HG02610 (cell line): ENCODE data around the gene OPRL1.
"Not testable (repeated sequence)": the region's sequence is repeated elsewhere in the genome, so short reads cannot be mapped to it uniquely, and the experiment has no call there.

ENCODE experiments used
- ATAC-seq: cut with Tn5 transposase; IDR thresholded peaks from one replicate; pipeline ENCODE4 v1.9.1; 2021; ENCODE audit warnings: mild to moderate bottlenecking, moderate library complexity; ENCODE audit not compliant: unreplicated experiment

OPRL1 gene

DNA sequence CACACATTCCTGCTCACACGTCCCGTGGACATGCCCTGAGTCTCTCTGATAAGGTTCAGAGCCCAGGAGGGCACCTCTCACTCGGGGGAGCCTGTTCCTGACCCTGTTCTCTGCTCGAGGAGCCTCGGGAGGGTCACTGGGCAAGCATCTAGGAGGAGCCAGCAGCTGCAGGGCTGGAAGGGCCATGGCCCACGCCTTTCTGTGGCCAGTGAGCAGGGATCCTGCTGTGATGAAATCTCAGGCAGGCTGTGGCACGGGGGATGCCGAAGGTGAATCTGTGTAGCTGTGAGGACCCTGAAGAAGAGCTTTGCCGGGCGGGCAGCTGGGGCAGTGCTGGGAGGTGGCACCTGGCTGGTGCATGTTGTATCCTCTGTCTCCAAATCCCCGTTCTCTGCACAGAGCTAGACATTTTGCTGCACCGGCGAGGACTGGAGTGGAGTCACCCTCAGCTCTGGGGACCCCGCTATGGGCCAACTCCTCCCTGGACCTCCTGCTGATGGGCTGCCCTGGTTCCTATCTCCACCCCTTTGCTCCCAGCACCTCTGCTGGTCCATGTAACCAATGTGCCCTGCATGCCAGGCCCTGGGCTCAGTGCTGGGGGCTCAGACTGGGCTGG lies 34.6 kb downstream of the OPRL1 start:
- ATAC-seq, result no peak

DNA sequence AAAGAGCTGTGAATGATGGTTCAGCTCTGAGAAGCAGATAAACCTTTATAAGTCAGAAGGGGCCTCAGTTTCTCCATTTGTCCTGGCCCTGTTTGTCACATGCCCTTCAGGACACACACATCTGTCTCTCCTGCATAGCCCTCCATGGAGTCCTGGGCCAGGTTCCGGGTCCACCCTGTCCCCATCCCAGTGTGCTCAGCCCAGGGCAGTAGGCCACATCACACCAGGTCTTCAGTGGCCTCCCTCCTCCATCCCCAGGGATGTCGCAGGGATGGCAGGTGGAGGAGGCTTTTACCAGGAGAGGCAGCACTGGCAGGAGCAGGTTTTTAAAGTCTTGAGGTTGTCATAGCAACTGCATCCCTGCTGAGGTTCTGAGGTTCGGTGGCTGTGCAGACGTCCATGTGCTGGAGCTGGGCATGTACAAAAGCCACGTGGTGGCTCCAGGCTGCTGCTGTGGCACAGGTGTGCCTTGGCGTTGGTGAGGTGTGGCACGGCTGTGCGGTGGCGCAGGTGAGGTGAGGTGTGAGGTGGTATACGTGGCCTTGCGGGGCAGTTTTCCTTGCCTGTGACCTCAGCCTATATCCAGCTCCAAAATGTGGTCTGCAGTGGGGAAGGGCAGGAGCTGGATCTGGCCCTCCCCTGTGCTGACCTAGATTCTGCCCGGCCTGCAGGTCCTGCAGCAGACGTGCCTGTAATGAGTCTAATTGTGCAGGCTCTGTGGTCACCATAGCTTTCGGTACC lies 35.5 kb downstream of the OPRL1 start:
- ATAC-seq, result no peak

GRCh38 chr20:64116016-64116415 lies 36.1 kb downstream of the OPRL1 start:
- no peak for ATAC-seq

DNA sequence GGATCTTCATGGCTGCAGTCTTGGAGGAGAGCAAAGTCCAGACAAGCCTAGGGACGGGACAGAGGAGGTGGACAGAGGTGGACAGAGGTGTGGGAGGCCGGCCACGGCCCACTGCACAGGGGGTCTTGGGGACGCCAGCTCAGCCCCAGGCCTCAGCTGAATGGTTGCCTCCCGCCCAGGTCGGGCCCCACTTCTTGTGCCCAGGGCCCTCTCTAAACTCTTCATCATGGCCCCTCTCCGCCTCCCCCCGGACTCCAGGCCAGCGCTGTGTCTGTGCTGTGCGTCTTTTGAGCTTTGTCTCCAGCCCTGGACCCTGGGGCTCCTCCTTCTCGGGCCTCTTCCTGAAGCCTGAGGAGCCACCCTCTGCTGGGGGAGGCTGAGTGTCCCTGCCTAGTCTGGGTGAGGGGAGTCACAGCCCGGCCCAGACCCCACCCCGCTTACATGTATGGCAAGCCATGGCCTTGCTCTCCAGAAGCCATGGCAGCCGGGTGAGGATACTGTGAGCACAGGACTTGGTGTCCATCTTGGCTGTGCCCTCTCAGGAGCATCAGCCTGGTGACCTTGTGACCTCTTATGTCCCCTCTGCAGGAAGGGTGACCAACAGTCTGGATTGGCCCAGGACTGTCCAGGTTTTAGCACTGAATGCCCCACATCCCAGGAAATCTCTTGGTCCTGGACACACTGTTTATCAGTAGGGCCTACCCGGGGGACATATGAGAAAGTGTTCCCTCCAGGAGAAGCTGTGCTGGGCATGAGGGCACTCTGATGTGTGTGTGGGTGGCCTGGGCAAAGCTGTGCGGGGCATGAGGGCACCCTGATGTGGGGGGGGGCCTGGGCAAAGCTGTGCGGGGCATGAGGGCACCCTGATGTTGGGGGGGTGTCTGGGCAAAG lies 36.9 kb downstream of the OPRL1 start:
- no peak for ATAC-seq

DNA sequence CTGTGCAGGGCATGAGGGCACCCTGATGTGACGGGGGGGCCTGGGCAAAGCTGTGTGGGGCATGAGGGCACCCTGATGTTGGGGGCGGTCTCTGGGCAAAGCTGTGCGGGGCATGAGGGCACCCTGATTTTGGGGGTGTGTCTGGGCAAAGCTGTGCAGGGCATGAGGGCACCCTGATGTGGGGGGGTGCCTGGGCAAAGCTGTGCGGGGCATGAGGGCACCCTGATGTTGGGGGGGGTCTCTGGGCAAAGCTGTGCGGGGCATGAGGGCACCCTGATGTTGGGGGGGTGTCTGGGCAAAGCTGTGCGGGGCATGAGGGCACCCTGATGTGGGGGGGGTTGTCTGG lies 37.5 kb downstream of the OPRL1 start:
- not testable (repeated sequence) for ATAC-seq

GRCh38 chr20:64119301-64119680 lies 39.4 kb downstream of the OPRL1 start:
- no peak for ATAC-seq

DNA sequence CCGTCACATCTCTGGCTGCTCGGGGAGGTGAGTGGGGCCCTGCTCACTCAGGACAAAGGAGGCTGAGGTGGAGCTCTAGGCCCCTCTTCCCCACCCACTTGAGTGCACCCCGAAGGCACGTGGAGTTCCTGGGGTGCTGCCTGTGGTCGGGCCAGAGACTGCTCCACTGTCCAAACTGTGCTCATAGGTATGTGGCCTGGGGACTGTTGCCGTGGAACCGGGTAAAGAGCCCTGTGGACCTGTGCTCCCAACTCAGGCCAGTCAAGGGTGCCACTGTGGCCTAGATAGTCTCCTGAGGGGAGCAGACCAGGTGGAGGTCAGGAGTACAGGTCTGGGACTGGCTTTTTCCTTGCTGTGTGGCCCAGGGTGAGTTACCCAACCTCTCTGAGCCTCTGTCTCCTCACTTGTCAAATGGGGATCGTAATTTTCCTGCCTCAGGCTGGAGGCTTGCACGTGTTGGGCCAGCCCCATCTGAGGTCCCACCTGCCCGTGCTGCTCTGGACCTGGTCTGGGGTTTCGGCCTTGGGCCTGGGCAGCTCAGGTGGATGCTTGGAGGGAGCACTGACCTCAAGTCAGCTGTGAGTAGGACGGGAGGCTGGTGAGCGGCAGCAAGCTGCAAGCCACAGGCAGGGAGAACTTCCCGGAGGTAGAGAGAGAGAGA lies 39.9 kb downstream of the OPRL1 start:
- no peak for ATAC-seq

DNA sequence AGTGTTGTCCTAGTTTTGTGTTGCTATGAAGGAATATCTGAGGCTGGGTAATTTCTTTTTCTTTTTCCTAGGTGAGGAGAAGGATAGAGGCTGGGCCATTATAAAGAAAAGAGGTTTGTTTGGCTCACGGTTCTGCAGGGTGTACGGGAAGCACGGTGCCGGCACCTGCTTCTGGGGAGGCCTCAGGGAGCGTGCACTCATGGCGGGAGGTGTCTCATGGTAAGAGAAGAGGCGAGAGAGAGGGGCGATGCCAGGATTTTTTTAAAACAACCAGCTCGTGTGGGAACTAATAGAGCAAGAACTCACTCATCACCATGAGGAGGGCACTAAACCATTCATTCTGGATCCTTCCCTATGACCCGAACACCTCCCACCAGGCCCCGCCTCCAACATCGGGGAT lies 41.7 kb downstream of the OPRL1 start:
- no peak for ATAC-seq

DNA sequence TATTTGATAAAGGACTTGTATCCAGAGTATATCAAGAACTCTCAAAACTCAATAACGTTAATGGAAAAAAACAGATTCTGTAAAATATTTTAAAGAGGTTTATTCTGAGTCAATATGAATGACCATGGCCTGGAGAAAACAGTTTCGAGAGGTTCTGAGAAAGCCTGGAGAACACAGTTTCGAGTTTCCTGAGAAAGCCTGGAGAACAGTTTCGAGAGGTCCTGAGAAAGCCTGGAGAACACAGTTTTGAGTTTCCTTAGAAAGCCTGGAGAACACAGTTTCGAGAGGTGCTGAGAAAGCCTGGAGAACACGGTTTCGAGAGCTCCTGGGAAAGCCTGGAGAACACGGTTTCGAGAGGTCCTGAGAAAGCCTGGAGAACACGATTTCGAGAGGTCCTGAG lies 43.0 kb downstream of the OPRL1 start:
- not testable (repeated sequence) for ATAC-seq

DNA sequence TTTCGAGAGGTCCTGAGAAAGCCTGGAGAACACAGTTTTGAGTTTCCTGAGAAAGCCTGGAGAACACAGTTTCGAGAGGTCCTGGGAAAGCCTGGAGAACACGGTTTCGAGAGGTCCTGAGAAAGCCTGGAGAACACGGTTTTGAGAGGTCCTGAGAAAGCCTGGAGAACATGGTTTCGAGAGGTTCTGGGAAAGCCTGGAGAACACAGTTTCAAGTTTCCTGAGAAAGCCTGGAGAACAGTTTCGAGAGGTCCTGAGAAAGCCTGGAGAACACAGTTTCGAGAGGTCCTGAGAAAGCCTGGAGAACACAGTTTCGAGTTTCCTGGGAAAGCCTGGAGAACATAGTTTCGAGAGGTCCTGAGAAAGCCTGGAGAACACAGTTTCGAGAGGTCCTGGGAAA lies 43.6 kb downstream of the OPRL1 start:
- not testable (repeated sequence) for ATAC-seq

DNA sequence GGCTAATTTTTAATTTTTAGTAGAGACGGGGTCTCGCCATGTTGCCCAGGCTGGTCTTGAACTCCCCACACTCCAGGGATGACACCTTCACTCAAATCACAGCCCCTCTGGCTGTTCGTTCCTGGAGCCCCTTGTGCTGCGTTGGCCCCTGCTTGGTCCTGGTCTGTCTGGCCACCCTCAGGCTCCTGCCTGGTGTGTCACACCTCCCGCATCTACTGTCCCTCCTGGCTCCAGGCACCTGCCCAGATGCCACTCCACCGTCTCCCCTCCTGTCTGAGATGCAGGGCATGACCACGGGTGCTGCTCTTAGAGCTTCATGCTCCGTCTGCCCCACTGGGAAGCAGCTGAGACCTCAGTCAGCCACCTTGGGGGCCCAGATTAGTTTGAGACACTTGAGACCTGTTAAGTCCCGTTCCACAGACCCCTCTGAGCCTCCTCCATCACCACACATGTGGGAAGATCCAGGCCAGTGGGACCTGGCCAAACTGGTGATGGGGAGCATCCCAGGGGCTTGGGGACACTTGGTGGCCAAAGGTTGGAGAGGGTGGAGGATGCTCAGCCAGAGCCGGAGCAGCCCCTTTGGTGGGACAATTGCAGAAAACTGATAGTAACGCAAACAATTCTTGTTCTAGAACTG lies 49.4 kb downstream of the OPRL1 start:
- ATAC-seq, result no peak

GRCh38 chr20:64130271-64130670 lies 50.4 kb downstream of the OPRL1 start:
- ATAC-seq, result no peak

GRCh38 chr20:64130876-64131275 lies 51.0 kb downstream of the OPRL1 start:
- ATAC-seq, result no peak

GRCh38 chr20:64131406-64131805 lies 51.5 kb downstream of the OPRL1 start:
- ATAC-seq, result no peak

DNA sequence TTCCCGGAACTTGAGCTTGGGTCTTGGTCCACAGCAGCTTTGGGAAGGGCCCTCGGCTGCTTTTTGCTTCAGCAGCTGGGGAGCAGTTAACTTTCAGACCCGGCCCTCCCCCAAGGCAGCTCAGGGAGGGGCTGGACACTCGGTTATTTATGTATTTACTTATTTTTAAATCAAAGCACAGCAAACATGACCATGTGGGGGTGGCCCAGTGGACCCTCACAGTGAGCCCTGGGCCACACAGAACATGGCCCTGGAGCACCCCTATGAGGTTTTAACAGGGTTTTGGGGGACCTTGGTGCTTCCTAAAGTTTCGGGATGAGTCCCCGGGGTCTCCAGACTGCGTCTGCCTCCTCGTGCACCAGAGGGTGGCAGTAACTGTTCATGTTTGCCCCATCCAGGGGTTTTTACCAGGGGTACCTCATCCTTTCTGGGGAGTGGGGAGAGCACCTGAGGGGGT lies 54.1 kb downstream of the OPRL1 start:
- ATAC-seq, result no peak

- ATAC-seq, result not testable (repeated sequence)
These were observed 54.9 kb downstream of the OPRL1 start for GRCh38 chr20:64134744-64135143.

DNA sequence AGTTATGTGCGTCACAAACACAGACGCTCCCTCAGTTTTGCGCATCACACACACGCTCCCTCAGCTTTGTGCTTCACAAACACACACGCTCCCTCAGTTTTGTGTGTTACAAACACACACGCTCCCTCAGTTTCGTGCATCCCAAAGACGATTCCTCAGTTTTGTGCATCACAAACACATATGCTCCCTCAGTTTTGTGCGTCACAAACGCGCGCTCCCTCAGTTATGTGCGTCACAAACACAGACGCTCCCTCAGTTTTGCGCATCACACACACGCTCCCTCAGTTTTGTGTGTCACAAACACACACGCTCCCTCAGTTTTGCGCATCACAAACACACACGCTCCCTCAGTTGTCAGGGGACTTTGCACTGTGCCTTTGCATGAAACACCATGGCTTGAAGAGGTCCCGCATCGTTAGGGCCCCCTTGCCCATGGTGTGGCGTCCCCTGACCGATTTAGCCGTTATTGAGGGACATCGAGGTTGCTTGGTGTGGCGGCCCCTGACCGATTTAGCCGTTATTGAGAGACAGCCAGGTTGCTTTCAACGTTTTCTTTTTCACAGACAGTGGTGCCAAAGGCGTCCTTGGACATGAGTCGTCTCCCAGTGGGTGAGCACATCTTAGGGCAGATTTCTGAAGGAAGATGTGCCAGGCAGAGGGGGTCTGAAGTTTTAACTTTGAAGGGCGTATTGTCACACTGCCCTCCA lies 56.3 kb downstream of the OPRL1 start:
- ATAC-seq, result no peak

DNA sequence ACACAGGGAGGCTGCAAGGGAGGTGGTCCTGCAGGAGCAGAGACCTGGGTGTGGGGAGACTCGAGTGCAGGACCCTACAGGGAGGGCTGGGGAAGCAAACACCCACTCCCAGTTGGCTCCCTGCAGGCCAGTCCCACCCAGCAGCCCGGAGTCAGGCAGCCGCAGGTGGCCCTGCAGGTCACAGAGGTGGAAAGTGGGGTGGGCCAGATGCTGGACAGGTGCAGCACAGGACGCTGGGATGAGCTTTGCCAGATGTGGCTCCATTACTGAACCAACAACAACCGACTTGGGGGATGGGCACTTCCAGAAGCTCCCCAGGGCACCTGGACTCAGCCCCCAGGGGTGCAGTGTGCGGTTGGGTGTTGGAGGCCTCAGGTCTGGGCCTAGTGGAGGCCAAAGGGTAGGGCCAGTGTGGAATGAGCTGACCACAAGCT lies 57.7 kb downstream of the OPRL1 start:
- no peak for ATAC-seq

GRCh38 chr20:64138276-64138815 lies 58.5 kb downstream of the OPRL1 start:
- ATAC-seq, result no peak
